ENCODE measurements around the gene MAP6. TPM values are rescaled to one million over a fixed set of nuclear protein-coding genes. Genes with fewer than 3 reads are reported as not detected.

The MAP6 gene
- total RNA-seq, 2 donors from 2014 or later: 2.6 to 3.4 TPM

- Histone ChIP-seq H3K4me3 (no peak overlapping the region), H3K27me3 (no peaks in the 10 kb centered on the region), H3K9me3 (no peaks in the 10 kb centered on the region), H3K27ac (no peak overlapping the region), H3K4me1 (no peaks in the 10 kb centered on the region), H3K36me3 (replicated peaks in 1 of 2; ENCODE audit: insufficient read depth in 1 of 2, low read depth in 2 of 2) (no peaks in the 10 kb centered on the region)
- TF ChIP-seq POLR2A (IDR thresholded peaks at IDR 0.05): no peak
- TF ChIP-seq CTCF (IDR thresholded peaks at IDR 0.05): no peak
- DNase-seq (no peak), ATAC-seq (no peak)
- intact Hi-C loops (cut with DNase I): no loop called here
- WGBS, 2 donors: 81 to 83% methylated on average over 9 of the region's 9 CpGs
Measured at GRCh38 chr11:75714211-75714610, 45.4 kb upstream of the MAP6 start.

- Histone ChIP-seq H3K4me3 (no peak overlapping the region), H3K4me1 (peaks cover 3% of the 10 kb centered on the region), H3K27me3 (no peaks in the 10 kb centered on the region), H3K27ac (no peak overlapping the region), H3K36me3 (replicated peaks in 1 of 2; ENCODE audit: insufficient read depth in 1 of 2, low read depth in 2 of 2) (no peaks in the 10 kb centered on the region), H3K9me3 (no peaks in the 10 kb centered on the region)
- TF ChIP-seq POLR2A (IDR thresholded peaks at IDR 0.05) (no peak), CTCF (IDR thresholded peaks at IDR 0.05) (peak; percentile 75 to 94 (median 82))
- 5 to 6% methylated on average over 15 to 17 of the region's 17 CpGs for WGBS, 2 donors
- ATAC-seq (peak; percentile 91), DNase-seq (peak; percentile 62 to 69 (median 64))
- intact Hi-C loops (cut with DNase I): no loop called here
Measured at GRCh38 chr11:75706260-75706729, 37.5 kb upstream of the MAP6 start.

GRCh38 chr11:75705541-75705940 is 36.7 kb upstream of the MAP6 start:
- ATAC-seq (no peak), DNase-seq (no peak)
- Histone ChIP-seq H3K4me1 (peaks cover 3% of the 10 kb centered on the region), H3K9me3 (no peaks in the 10 kb centered on the region), H3K4me3 (no peak overlapping the region), H3K27me3 (no peaks in the 10 kb centered on the region), H3K36me3 (replicated peaks in 1 of 2; ENCODE audit: insufficient read depth in 1 of 2, low read depth in 2 of 2) (no peaks in the 10 kb centered on the region), H3K27ac (no peak overlapping the region)
- intact Hi-C loops (cut with DNase I): no loop called here
- WGBS, 2 donors: 85 to 86% methylated on average over 3 of the region's 3 CpGs
- TF ChIP-seq CTCF (IDR thresholded peaks at IDR 0.05) (no peak), POLR2A (IDR thresholded peaks at IDR 0.05) (no peak)

GRCh38 chr11:75703695-75704237 is 34.9 kb upstream of the MAP6 start:
- DNase-seq (no peak), ATAC-seq (no peak)
- H3K4me3 ChIP-seq: no peak overlapping the region
- H3K27ac ChIP-seq: no peak overlapping the region
- 79 to 80% methylated on average over 7 of the region's 7 CpGs for WGBS, 2 donors
- H3K36me3 ChIP-seq (replicated peaks in 1 of 2; ENCODE audit: insufficient read depth in 1 of 2, low read depth in 2 of 2): no peaks in the 10 kb centered on the region
- H3K27me3 ChIP-seq: no peaks in the 10 kb centered on the region
- TF ChIP-seq CTCF (IDR thresholded peaks at IDR 0.05) (no peak), POLR2A (IDR thresholded peaks at IDR 0.05) (no peak)
- H3K4me1 ChIP-seq: peaks cover 3% of the 10 kb centered on the region
- no peaks in the 10 kb centered on the region for H3K9me3 ChIP-seq
- intact Hi-C loops (cut with DNase I): no loop called here

DNA sequence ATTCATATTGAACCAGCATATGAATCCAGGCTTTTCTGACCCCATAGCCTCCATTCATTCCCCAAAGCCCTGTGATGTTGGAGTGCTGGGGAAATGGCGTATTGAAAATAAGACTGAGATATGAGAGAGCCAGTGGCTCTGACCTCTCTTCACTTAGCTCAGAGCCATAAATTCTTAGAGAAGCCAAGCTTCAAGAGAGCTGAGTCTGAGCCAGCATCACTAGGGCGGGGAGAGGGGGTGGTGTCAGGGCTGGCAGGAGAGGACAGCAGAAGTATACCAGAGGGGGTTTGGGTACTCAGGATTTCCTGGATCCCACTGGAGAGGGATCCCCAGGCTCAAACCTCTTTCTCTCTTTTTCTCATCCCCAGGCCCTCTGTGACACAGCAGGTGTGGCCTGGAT is 32.1 kb upstream of the MAP6 start:
- ATAC-seq (no peak), DNase-seq (no peak)
- Histone ChIP-seq H3K36me3 (replicated peaks in 1 of 2; ENCODE audit: insufficient read depth in 1 of 2, low read depth in 2 of 2) (no peaks in the 10 kb centered on the region), H3K9me3 (no peaks in the 10 kb centered on the region), H3K27ac (no peak overlapping the region), H3K27me3 (no peaks in the 10 kb centered on the region), H3K4me3 (no peak overlapping the region), H3K4me1 (peaks cover under 1% of the 10 kb centered on the region)
- TF ChIP-seq CTCF (IDR thresholded peaks at IDR 0.05) (no peak), POLR2A (IDR thresholded peaks at IDR 0.05) (no peak)
- intact Hi-C loops (cut with DNase I): no loop called here
- WGBS, 2 donors: 71 to 96% methylated on average over 2 of the region's 2 CpGs
